SU-DHL-6 (cell line): ENCODE measurements around the gene SCCPDH.

Source experiments
- H2AFZ ChIP-seq: fragments of 200-600 bp; sonication (generic); 2 replicates; pipeline ENCODE4 v1.6.1; 2014; ENCODE audit warnings: low read depth, mild to moderate bottlenecking, moderate library complexity, mixed read lengths, antibody characterized with exemption, low read length; ENCODE audit not compliant: severe bottlenecking
- H3F3A ChIP-seq: fragments of 200-600 bp; shearing (Covaris generic); 2 replicates; pipeline ENCODE4 v1.6.0; 2016; ENCODE audit warnings: antibody characterized with exemption, mild to moderate bottlenecking; ENCODE audit not compliant: insufficient read depth
- H3K27ac ChIP-seq: fragments of 200-600 bp; sonication (generic); 2 replicates; pipeline ENCODE4 v1.5.1; 2016; ENCODE audit warnings: low read depth, mild to moderate bottlenecking, low read length, moderate library complexity, mixed read lengths
- H3K27me3 ChIP-seq: fragments of 200-600 bp; sonication (generic), shearing (Covaris generic); 2 replicates; pipeline ENCODE4 v1.6.0; 2014; ENCODE audit warnings: mild to moderate bottlenecking, low read length
- H3K36me3 ChIP-seq: fragments of 200-600 bp; sonication (generic); 2 replicates; pipeline ENCODE4 v1.6.1; 2014; ENCODE audit warnings: mild to moderate bottlenecking, low read length, mixed read lengths
- H3K4me2 ChIP-seq: fragments of 300-600, 200-600 bp; shearing (Covaris generic), sonication (generic); 2 replicates; pipeline ENCODE4 v1.6.0; 2014; ENCODE audit warnings: low read length, low read depth, mild to moderate bottlenecking; ENCODE audit not compliant: poor library complexity, severe bottlenecking
- H3K4me3 ChIP-seq: fragments of 200-600 bp; sonication (generic); 2 replicates; pipeline ENCODE4 v1.5.1; 2014; ENCODE audit warnings: antibody characterized with exemption, low read length, mild to moderate bottlenecking, mixed read lengths; ENCODE audit not compliant: insufficient read depth, poor library complexity, severe bottlenecking
- H3K79me2 ChIP-seq: fragments of 200-600 bp; sonication (generic); 2 replicates; pipeline ENCODE4 v1.6.1; 2014; ENCODE audit warnings: mild to moderate bottlenecking, low read length, moderate library complexity; ENCODE audit not compliant: insufficient read depth
- H3K9ac ChIP-seq: fragments of 200-600 bp; sonication (generic); 2 replicates; pipeline ENCODE4 v1.7.0; 2014; ENCODE audit warnings: mild to moderate bottlenecking, low read length
- H3K9me2 ChIP-seq: fragments of 200-600 bp; sonication (generic); replicated peaks from 2 replicates; pipeline ENCODE4 v1.6.1; 2014; ENCODE audit warnings: low read length; ENCODE audit not compliant: insufficient read depth
- H3K9me3 ChIP-seq: fragments of 200-600 bp; sonication (generic); 2 replicates; pipeline ENCODE4 v1.6.1; 2014; ENCODE audit warnings: low read length, mixed read lengths; ENCODE audit not compliant: insufficient read depth
- H4K20me1 ChIP-seq: fragments of 200-600 bp; sonication (generic); 2 replicates; pipeline ENCODE4 v1.6.1; 2014; ENCODE audit warnings: low read depth, mild to moderate bottlenecking, antibody characterized with exemption, low read length, moderate library complexity, mixed read lengths
- CTCF ChIP-seq: fragments of 200-600 bp; sonication (generic); IDR thresholded peaks from one replicate; pipeline ENCODE4 v1.5.1; 2017; ENCODE audit warnings: antibody characterized with exemption, mild to moderate bottlenecking, low read length, moderate library complexity; ENCODE audit not compliant: insufficient read depth, poor library complexity, severe bottlenecking
- EZH2phosphoT487 ChIP-seq: fragments of 200-600 bp; sonication (generic), shearing (Covaris generic); conservative IDR thresholded peaks from 2 replicates; pipeline ENCODE4 v1.6.1; 2018; ENCODE audit warnings: mild to moderate bottlenecking, antibody characterized with exemption, low read length, moderate library complexity, mixed read lengths

SCCPDH gene

GRCh38 chr1:246794828-246795671 lies 70.8 kb downstream of the SCCPDH start:
- Histone ChIP-seq H3K9me2 (no peaks in the 10 kb centered on the region), H3K36me3 (no peaks in the 10 kb centered on the region), H3K27me3 (no peaks in the 10 kb centered on the region), H4K20me1 (no peaks in the 10 kb centered on the region), H3K4me2 (no peak overlapping the region), H2AFZ (no peak overlapping the region), H3K9ac (no peak overlapping the region), H3F3A (no peaks in the 10 kb centered on the region), H3K27ac (no peak overlapping the region), H3K4me3 (no peak overlapping the region), H3K79me2 (no peaks in the 10 kb centered on the region), H3K9me3 (no peaks in the 10 kb centered on the region)
- TF ChIP-seq CTCF (no peak), EZH2phosphoT487 (no peak)

- H3F3A ChIP-seq: no peaks in the 10 kb centered on the region
- H4K20me1 ChIP-seq: no peaks in the 10 kb centered on the region
- no peak overlapping the region for H3K4me2 ChIP-seq
- no peaks in the 10 kb centered on the region for H3K79me2 ChIP-seq
- no peaks in the 10 kb centered on the region for H3K36me3 ChIP-seq
- H3K27ac ChIP-seq: no peak overlapping the region
- H3K4me3 ChIP-seq: no peak overlapping the region
- no peak overlapping the region for H3K9ac ChIP-seq
- no peaks in the 10 kb centered on the region for H3K27me3 ChIP-seq
- no peaks in the 10 kb centered on the region for H3K9me2 ChIP-seq
- H2AFZ ChIP-seq: no peak overlapping the region
- TF ChIP-seq EZH2phosphoT487: no peak
- no peak for TF ChIP-seq CTCF
- no peaks in the 10 kb centered on the region for H3K9me3 ChIP-seq
Observed at GRCh38 chr1:246795906-246796694, 71.9 kb downstream of the SCCPDH start.

- Histone ChIP-seq H3K4me2 (no peak overlapping the region), H3K79me2 (no peaks in the 10 kb centered on the region), H3K27ac (no peak overlapping the region), H3K9me2 (no peaks in the 10 kb centered on the region), H3F3A (no peaks in the 10 kb centered on the region), H4K20me1 (no peaks in the 10 kb centered on the region), H3K36me3 (no peaks in the 10 kb centered on the region), H3K9me3 (no peaks in the 10 kb centered on the region), H3K9ac (no peak overlapping the region), H2AFZ (no peak overlapping the region), H3K4me3 (no peak overlapping the region), H3K27me3 (no peaks in the 10 kb centered on the region)
- TF ChIP-seq CTCF (no peak), EZH2phosphoT487 (no peak)
Observed at GRCh38 chr1:246797157-246797556, 72.9 kb downstream of the SCCPDH start.
